Epithelial cell of proximal tubule (primary cell): ENCODE measurements around the gene FHL2. TPM values are rescaled to one million over a fixed set of nuclear protein-coding genes. Genes with fewer than 3 reads are reported as not detected.

Experiments used
- DNase-seq: peaks from one replicate; pipeline ENCODE4 v3.0.0-alpha.2; 2011; ENCODE audit warnings: low read depth
- H3K4me3 ChIP-seq: 2 replicates; pipeline ENCODE4 v1.5.1; 2011; ENCODE audit warnings: low read depth, mild to moderate bottlenecking, low read length
- total RNA-seq: library from RNA; depleted of rRNA; stranded (reverse); fragments of >200 nt; gene quantifications from 2 replicates; pipeline ENCODE4 v1.2.3, GENCODE V29; 2015
- TF ChIP-seq, protein P1 (sequence below): conservative IDR thresholded peaks from 2 replicates; pipeline ENCODE4 v1.5.1; 2012; ENCODE audit warnings: low read depth, mild to moderate bottlenecking, low read length

FHL2 gene
- total RNA-seq, 1 donor from 2014 or later, result 237 TPM

GRCh38 chr2:105380432-105381100 lies 18.3 kb downstream of the FHL2 start:
- TF ChIP-seq, protein P1, sequence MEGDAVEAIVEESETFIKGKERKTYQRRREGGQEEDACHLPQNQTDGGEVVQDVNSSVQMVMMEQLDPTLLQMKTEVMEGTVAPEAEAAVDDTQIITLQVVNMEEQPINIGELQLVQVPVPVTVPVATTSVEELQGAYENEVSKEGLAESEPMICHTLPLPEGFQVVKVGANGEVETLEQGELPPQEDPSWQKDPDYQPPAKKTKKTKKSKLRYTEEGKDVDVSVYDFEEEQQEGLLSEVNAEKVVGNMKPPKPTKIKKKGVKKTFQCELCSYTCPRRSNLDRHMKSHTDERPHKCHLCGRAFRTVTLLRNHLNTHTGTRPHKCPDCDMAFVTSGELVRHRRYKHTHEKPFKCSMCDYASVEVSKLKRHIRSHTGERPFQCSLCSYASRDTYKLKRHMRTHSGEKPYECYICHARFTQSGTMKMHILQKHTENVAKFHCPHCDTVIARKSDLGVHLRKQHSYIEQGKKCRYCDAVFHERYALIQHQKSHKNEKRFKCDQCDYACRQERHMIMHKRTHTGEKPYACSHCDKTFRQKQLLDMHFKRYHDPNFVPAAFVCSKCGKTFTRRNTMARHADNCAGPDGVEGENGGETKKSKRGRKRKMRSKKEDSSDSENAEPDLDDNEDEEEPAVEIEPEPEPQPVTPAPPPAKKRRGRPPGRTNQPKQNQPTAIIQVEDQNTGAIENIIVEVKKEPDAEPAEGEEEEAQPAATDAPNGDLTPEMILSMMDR, result no peak
- no peak overlapping the region for H3K4me3 ChIP-seq
- no peak for DNase-seq

- DNase-seq, result no peak
- TF ChIP-seq, protein P1, result no peak
- H3K4me3 ChIP-seq, result no peak overlapping the region
Observed at GRCh38 chr2:105379741-105380186, 19.1 kb downstream of the FHL2 start.

DNA sequence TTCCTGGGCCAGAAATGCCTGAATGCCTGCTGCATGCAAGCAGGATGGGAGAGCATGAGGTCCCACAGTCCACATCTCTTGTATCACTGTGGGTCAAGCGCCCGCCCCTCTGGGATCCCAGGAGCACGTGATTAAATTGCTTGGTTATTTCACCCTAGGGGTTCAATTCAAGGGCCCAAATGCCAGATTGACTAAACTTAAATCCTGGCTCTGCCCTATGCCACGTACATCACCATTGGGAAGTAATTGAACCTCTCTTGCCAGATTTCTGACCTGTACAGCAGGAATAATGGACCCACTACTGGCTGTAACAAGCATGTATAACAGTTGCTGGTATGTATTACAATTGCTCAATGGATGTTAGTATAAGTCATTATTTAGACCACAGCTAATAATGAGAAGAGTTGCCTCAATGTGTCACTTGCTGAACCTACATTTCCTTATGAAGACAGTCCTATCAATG lies 19.9 kb downstream of the FHL2 start:
- no peak for DNase-seq
- H3K4me3 ChIP-seq, result no peak overlapping the region

GRCh38 chr2:105378276-105378840 lies 20.5 kb downstream of the FHL2 start:
- no peak for DNase-seq
- no peak overlapping the region for H3K4me3 ChIP-seq
- TF ChIP-seq, protein P1, result no peak

More for the DNA sequence above, 19.9 kb downstream of the FHL2 start:
- TF ChIP-seq, protein P1, result no peak

- no peak overlapping the region for H3K4me3 ChIP-seq
- TF ChIP-seq, protein P1, result no peak
- no peak for DNase-seq
Observed at GRCh38 chr2:105377871-105378270, 21.0 kb downstream of the FHL2 start.

- TF ChIP-seq, protein P1, result no peak
- H3K4me3 ChIP-seq, result no peak overlapping the region
- DNase-seq, result no peak
Observed at GRCh38 chr2:105376789-105377240, 22.0 kb downstream of the FHL2 start.

- H3K4me3 ChIP-seq, result no peak overlapping the region
- no peak for DNase-seq
- TF ChIP-seq, protein P1, result no peak
Observed at GRCh38 chr2:105376010-105376409, 22.8 kb downstream of the FHL2 start.
